ENCODE results near the gene CYCS.
"Not testable (repeated sequence)": the region's sequence is repeated elsewhere in the genome, so short reads cannot be mapped to it uniquely, and the experiment has no call there.

The CYCS gene

GRCh38 chr7:25087855-25088254 is 37.2 kb downstream of the CYCS start:
- H3K4me2 ChIP-seq: no peak overlapping the region
- H4K20me1 ChIP-seq (ENCODE audit: insufficient read depth): no peaks in the 10 kb centered on the region
- H3K36me3 ChIP-seq (ENCODE audit: insufficient read depth): no peaks in the 10 kb centered on the region
- no peaks in the 10 kb centered on the region; the same call in 1 of the 2 replicates for H3K27me3 ChIP-seq (ENCODE audit: insufficient read depth, low read depth)
- no peaks in the 10 kb centered on the region for H3K79me2 ChIP-seq (ENCODE audit: insufficient read depth, low read depth)
- no peak overlapping the region for H3K4me3 ChIP-seq (IDR thresholded peaks at IDR 0.05; ENCODE audit: insufficient read depth, low read depth, low read length)
- no peak for TF ChIP-seq CTCF (conservative IDR thresholded peaks at IDR 0.05; ENCODE audit: low read depth, low read length)
- H3K9ac ChIP-seq: no peak overlapping the region
- peaks cover under 1% of the 10 kb centered on the region for H3K4me1 ChIP-seq (ENCODE audit: low read depth, poor library complexity, severe bottlenecking)
- H2AFZ ChIP-seq (ENCODE audit: low read depth): no peak overlapping the region
- no peak overlapping the region for H3K27ac ChIP-seq

GRCh38 chr7:25084821-25085220 is 40.2 kb downstream of the CYCS start:
- Histone ChIP-seq H4K20me1 (ENCODE audit: insufficient read depth) (no peaks in the 10 kb centered on the region), H3K27ac (no peak overlapping the region), H3K79me2 (ENCODE audit: insufficient read depth, low read depth) (no peaks in the 10 kb centered on the region), H3K36me3 (ENCODE audit: insufficient read depth) (no peaks in the 10 kb centered on the region), H3K4me2 (no peak overlapping the region), H3K4me3 (IDR thresholded peaks at IDR 0.05; ENCODE audit: insufficient read depth, low read depth, low read length) (no peak overlapping the region), H3K4me1 (ENCODE audit: low read depth, poor library complexity, severe bottlenecking) (no peaks in the 10 kb centered on the region), H3K9ac (no peak overlapping the region), H2AFZ (ENCODE audit: low read depth) (no peak overlapping the region), H3K27me3 (ENCODE audit: insufficient read depth, low read depth) (no peaks in the 10 kb centered on the region; the same call in 1 of the 2 replicates)
- no peak for TF ChIP-seq CTCF (conservative IDR thresholded peaks at IDR 0.05; ENCODE audit: low read depth, low read length)

GRCh38 chr7:25083201-25083600 is 41.9 kb downstream of the CYCS start:
- no peak overlapping the region for H3K27ac ChIP-seq
- H3K36me3 ChIP-seq (ENCODE audit: insufficient read depth): no peaks in the 10 kb centered on the region
- H3K79me2 ChIP-seq (ENCODE audit: insufficient read depth, low read depth): no peaks in the 10 kb centered on the region
- no peaks in the 10 kb centered on the region for H4K20me1 ChIP-seq (ENCODE audit: insufficient read depth)
- H2AFZ ChIP-seq (ENCODE audit: low read depth): no peak overlapping the region
- H3K4me2 ChIP-seq: no peak overlapping the region
- H3K4me3 ChIP-seq (IDR thresholded peaks at IDR 0.05; ENCODE audit: insufficient read depth, low read depth, low read length): no peak overlapping the region
- no peak for TF ChIP-seq CTCF (conservative IDR thresholded peaks at IDR 0.05; ENCODE audit: low read depth, low read length)
- no peaks in the 10 kb centered on the region for H3K4me1 ChIP-seq (ENCODE audit: low read depth, poor library complexity, severe bottlenecking)
- no peak overlapping the region for H3K9ac ChIP-seq
- no peaks in the 10 kb centered on the region; the same call in 1 of the 2 replicates for H3K27me3 ChIP-seq (ENCODE audit: insufficient read depth, low read depth)

- not testable (repeated sequence) for H3K9ac ChIP-seq; H2AFZ ChIP-seq (ENCODE audit: low read depth); H3K4me1 ChIP-seq (ENCODE audit: low read depth, poor library complexity, severe bottlenecking); H3K27ac ChIP-seq; H4K20me1 ChIP-seq (ENCODE audit: insufficient read depth); H3K27me3 ChIP-seq (ENCODE audit: insufficient read depth, low read depth); H3K79me2 ChIP-seq (ENCODE audit: insufficient read depth, low read depth); H3K4me3 ChIP-seq (IDR thresholded peaks at IDR 0.05; ENCODE audit: insufficient read depth, low read depth, low read length); H3K36me3 ChIP-seq (ENCODE audit: insufficient read depth); H3K4me2 ChIP-seq
Observed at GRCh38 chr7:25082041-25082440, 43.0 kb downstream of the CYCS start.

- TF ChIP-seq CTCF (conservative IDR thresholded peaks at IDR 0.05; ENCODE audit: low read depth, low read length): no peak
Observed at GRCh38 chr7:25077096-25077495, 48.0 kb downstream of the CYCS start.

More at GRCh38 chr7:25077096-25077495, 48.0 kb downstream of the CYCS start:
- peaks cover 5% of the 10 kb centered on the region for H3K4me1 ChIP-seq (ENCODE audit: low read depth, poor library complexity, severe bottlenecking)
- H3K4me3 ChIP-seq (IDR thresholded peaks at IDR 0.05; ENCODE audit: insufficient read depth, low read depth, low read length): no peak overlapping the region
- no peak overlapping the region for H3K27ac ChIP-seq
- H3K9ac ChIP-seq: no peak overlapping the region
- H2AFZ ChIP-seq (ENCODE audit: low read depth): no peak overlapping the region
- H3K79me2 ChIP-seq (ENCODE audit: insufficient read depth, low read depth): no peaks in the 10 kb centered on the region
- H3K36me3 ChIP-seq (ENCODE audit: insufficient read depth): no peaks in the 10 kb centered on the region
- H3K4me2 ChIP-seq: no peak overlapping the region
- no peaks in the 10 kb centered on the region for H4K20me1 ChIP-seq (ENCODE audit: insufficient read depth)
- no peaks in the 10 kb centered on the region for H3K27me3 ChIP-seq (ENCODE audit: insufficient read depth, low read depth)
